ENCODE measurements around the gene TMEM17.

TMEM17 gene

GRCh38 chr2:62471404-62471803 is 34.6 kb downstream of the TMEM17 start:
- no peak for DNase-seq

- no peak for DNase-seq
Observed at GRCh38 chr2:62469548-62469947, 36.4 kb downstream of the TMEM17 start.

GRCh38 chr2:62469114-62469513 is 36.9 kb downstream of the TMEM17 start:
- no peak for DNase-seq

GRCh38 chr2:62467475-62468321 is 38.3 kb downstream of the TMEM17 start:
- no peak for DNase-seq

- DNase-seq: no peak
Observed at GRCh38 chr2:62467100-62467474, 38.9 kb downstream of the TMEM17 start.

- no peak for DNase-seq
Observed at GRCh38 chr2:62466503-62466854, 39.5 kb downstream of the TMEM17 start.

- no peak for DNase-seq
Observed at GRCh38 chr2:62465741-62466502, 40.1 kb downstream of the TMEM17 start.

GRCh38 chr2:62465039-62465740 is 40.8 kb downstream of the TMEM17 start:
- DNase-seq: no peak

GRCh38 chr2:62464221-62465007 is 41.6 kb downstream of the TMEM17 start:
- no peak for DNase-seq

- no peak for DNase-seq
Observed at GRCh38 chr2:62462211-62462610, 43.8 kb downstream of the TMEM17 start.

GRCh38 chr2:62461707-62462106 is 44.3 kb downstream of the TMEM17 start:
- DNase-seq: no peak

- no peak for DNase-seq
Observed at GRCh38 chr2:62461017-62461553, 44.9 kb downstream of the TMEM17 start.

GRCh38 chr2:62460175-62460574 is 45.8 kb downstream of the TMEM17 start:
- DNase-seq: no peak

- no peak for DNase-seq
Observed at GRCh38 chr2:62459672-62460071, 46.3 kb downstream of the TMEM17 start.

- DNase-seq: no peak
Observed at GRCh38 chr2:62459106-62459505, 46.9 kb downstream of the TMEM17 start.

- DNase-seq: no peak
Observed at GRCh38 chr2:62458671-62459081, 47.3 kb downstream of the TMEM17 start.

- no peak for DNase-seq
Observed at GRCh38 chr2:62458206-62458641, 47.8 kb downstream of the TMEM17 start.

GRCh38 chr2:62457556-62457955 is 48.4 kb downstream of the TMEM17 start:
- no peak for DNase-seq

GRCh38 chr2:62456721-62457539 is 49.1 kb downstream of the TMEM17 start:
- peak; percentile 85 for DNase-seq

GRCh38 chr2:62455957-62456692 is 49.9 kb downstream of the TMEM17 start:
- DNase-seq: no peak

GRCh38 chr2:62453955-62454354 is 52.0 kb downstream of the TMEM17 start:
- no peak for DNase-seq
